Inferior parietal cortex (tissue), 1 donor: ENCODE data around the gene RSPO4.

Source experiments
- DNase-seq: peaks from one replicate; pipeline ENCODE4 v3.0.0-alpha.2; 2016; ENCODE audit errors: extremely low spot score

RSPO4 gene

GRCh38 chr20:910132-910869 lies 91.8 kb downstream of the RSPO4 start:
- no peak for DNase-seq

GRCh38 chr20:909641-910040 lies 92.5 kb downstream of the RSPO4 start:
- no peak for DNase-seq
